Spleen (tissue), 7 donors: Measurements from ENCODE around the gene BPHL.
"Not testable (repeated sequence)": the region's sequence is repeated elsewhere in the genome, so short reads cannot be mapped to it uniquely, and the experiment has no call there.

Experiments used
- CTCF ChIP-seq, 11 experiments: fragments of 200-600 bp in 7 of 11; fragments of 450-650 bp in 4 of 11; sonication (generic) in 4 of 11; IDR thresholded peaks in 8 of 11; conservative IDR thresholded peaks in 3 of 11; 1 replicate in 7 of 11; 2 replicates in 4 of 11; pipeline versions ENCODE4 v1.4.0 to v1.8.0; 2016 to 2021; ENCODE audit warnings: antibody characterized with exemption in 11 of 11, inconsistent platforms in 4 of 11, mild to moderate bottlenecking in 1 of 11
- POLR2A ChIP-seq, 3 donors: fragments of 450-650 bp; IDR thresholded peaks; one replicate each; pipeline ENCODE4 v1.5.1; 2017; ENCODE audit warnings: antibody characterized with exemption in 3 of 3, mild to moderate bottlenecking in 1 of 3
- donor health status: DM: no; HTN: no; CAD: no; lungs with moderate emphysema.
- donor health status: DM: no; HTN: no; CAD: no.
- donor health status: DM: no; HTN: no; CAD: no.

- not testable (repeated sequence) for TF ChIP-seq POLR2A (IDR thresholded peaks at IDR 0.05); CTCF (IDR thresholded peaks at IDR 0.05 in 8 of 11, conservative IDR thresholded peaks at IDR 0.05 in 3 of 11)
Measured at GRCh38 chr6:3197734-3198133, 79.2 kb downstream of the BPHL start.
